ENCODE measurements around the gene AGAP2. TPM values are rescaled to one million over a fixed set of nuclear protein-coding genes. Genes with fewer than 3 reads are reported as not detected.

Gene AGAP2
- polyA plus RNA-seq, 1 donor (not counting 4 experiments of a cell fraction or from before 2014, with no cell fraction given) = 0.13 TPM

GRCh38 chr12:57724003-57724935 lies 14.3 kb downstream of the AGAP2 start:
- H3K4me3 ChIP-seq (ENCODE audit: control insufficient read depth in 2 of 3, extremely low read depth in 1 of 3, insufficient read depth in 2 of 3, low read depth in 1 of 3, low read length in 3 of 3) = no peak overlapping the region
- no peak overlapping the region for H3K9ac ChIP-seq (ENCODE audit: control insufficient read depth, extremely low read depth, insufficient read depth, low read length)
- peaks cover 5 to 6% of the 10 kb centered on the region in 2 experiments for H3K36me3 ChIP-seq (ENCODE audit: control insufficient read depth in 2 of 2, extremely low read depth in 1 of 2, insufficient read depth in 2 of 2, low read length in 2 of 2)
- DNase-seq (ENCODE audit: low read depth, low spot score) (no peak), FAIRE-seq (no peak)
- H3K9me3 ChIP-seq (ENCODE audit: control insufficient read depth, low read depth, low read length) = no peaks in the 10 kb centered on the region
- peaks cover 4% of the 10 kb centered on the region for H3K4me1 ChIP-seq (ENCODE audit: control insufficient read depth, extremely low read depth, insufficient read depth, low read length)
- no peaks in the 10 kb centered on the region for H4K20me1 ChIP-seq (ENCODE audit: control insufficient read depth, extremely low read depth, insufficient read depth, low read length)
- no peaks in the 10 kb centered on the region for H3K27me3 ChIP-seq (ENCODE audit: control insufficient read depth, extremely low read depth, insufficient read depth, low read length)
- TF ChIP-seq EZH2 (IDR thresholded peaks at IDR 0.05; ENCODE audit: low read length) = no peak
- TF ChIP-seq, protein P1, sequence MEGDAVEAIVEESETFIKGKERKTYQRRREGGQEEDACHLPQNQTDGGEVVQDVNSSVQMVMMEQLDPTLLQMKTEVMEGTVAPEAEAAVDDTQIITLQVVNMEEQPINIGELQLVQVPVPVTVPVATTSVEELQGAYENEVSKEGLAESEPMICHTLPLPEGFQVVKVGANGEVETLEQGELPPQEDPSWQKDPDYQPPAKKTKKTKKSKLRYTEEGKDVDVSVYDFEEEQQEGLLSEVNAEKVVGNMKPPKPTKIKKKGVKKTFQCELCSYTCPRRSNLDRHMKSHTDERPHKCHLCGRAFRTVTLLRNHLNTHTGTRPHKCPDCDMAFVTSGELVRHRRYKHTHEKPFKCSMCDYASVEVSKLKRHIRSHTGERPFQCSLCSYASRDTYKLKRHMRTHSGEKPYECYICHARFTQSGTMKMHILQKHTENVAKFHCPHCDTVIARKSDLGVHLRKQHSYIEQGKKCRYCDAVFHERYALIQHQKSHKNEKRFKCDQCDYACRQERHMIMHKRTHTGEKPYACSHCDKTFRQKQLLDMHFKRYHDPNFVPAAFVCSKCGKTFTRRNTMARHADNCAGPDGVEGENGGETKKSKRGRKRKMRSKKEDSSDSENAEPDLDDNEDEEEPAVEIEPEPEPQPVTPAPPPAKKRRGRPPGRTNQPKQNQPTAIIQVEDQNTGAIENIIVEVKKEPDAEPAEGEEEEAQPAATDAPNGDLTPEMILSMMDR (optimal IDR thresholded peaks at IDR 0.05 in 1 of 3, IDR thresholded peaks at IDR 0.05 in 1 of 3, conservative IDR thresholded peaks at IDR 0.05 in 1 of 3; ENCODE audit: extremely low read depth in 1 of 3, insufficient read depth in 2 of 3, low read length in 3 of 3) = no peak
- H3K4me2 ChIP-seq (ENCODE audit: control insufficient read depth, extremely low read depth, insufficient read depth, low read depth, low read length) = no peak overlapping the region
- dilution Hi-C loops (cut with MboI; ENCODE audit: extremely low pct_ligation_motif_present, low sequenced_read_pairs) = no loop called here
- no peaks in the 10 kb centered on the region for H3K79me2 ChIP-seq (ENCODE audit: control insufficient read depth, insufficient read depth, low read length)
- no peaks in the 10 kb centered on the region for H3K9me1 ChIP-seq (ENCODE audit: control insufficient read depth, extremely low read depth, insufficient read depth, low read length)
- H2AFZ ChIP-seq (ENCODE audit: control insufficient read depth, low read length) = no peak overlapping the region
- no peak overlapping the region for H3K27ac ChIP-seq (ENCODE audit: control insufficient read depth, insufficient read depth, low read length)

DNA sequence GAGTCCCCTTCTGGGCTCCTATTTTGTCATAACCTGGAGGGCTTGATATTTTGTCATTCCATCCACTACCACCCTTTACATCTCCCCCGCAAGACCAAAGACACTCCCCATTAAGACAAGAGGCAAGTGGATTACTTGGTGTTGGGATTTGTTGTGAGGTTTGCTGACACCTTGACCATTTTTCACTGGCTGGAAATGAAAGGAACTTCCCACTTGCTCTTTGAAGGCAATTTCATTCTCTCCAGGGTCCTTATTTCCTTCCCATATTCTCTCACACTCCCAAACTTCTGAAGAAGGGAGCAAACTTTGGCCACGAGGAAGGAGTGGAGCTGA lies 14.9 kb downstream of the AGAP2 start:
- Histone ChIP-seq H3K9ac (ENCODE audit: control insufficient read depth, extremely low read depth, insufficient read depth, low read length) (no peak overlapping the region), H4K20me1 (ENCODE audit: control insufficient read depth, extremely low read depth, insufficient read depth, low read length) (no peaks in the 10 kb centered on the region), H2AFZ (ENCODE audit: control insufficient read depth, low read length) (no peak overlapping the region), H3K36me3 (ENCODE audit: control insufficient read depth in 2 of 2, extremely low read depth in 1 of 2, insufficient read depth in 2 of 2, low read length in 2 of 2) (peaks cover 5 to 10% of the 10 kb centered on the region in 2 experiments), H3K4me2 (ENCODE audit: control insufficient read depth, extremely low read depth, insufficient read depth, low read depth, low read length) (no peak overlapping the region), H3K79me2 (ENCODE audit: control insufficient read depth, insufficient read depth, low read length) (no peaks in the 10 kb centered on the region), H3K9me1 (ENCODE audit: control insufficient read depth, extremely low read depth, insufficient read depth, low read length) (no peaks in the 10 kb centered on the region), H3K27ac (ENCODE audit: control insufficient read depth, insufficient read depth, low read length) (no peak overlapping the region), H3K4me3 (ENCODE audit: control insufficient read depth in 2 of 3, extremely low read depth in 1 of 3, insufficient read depth in 2 of 3, low read depth in 1 of 3, low read length in 3 of 3) (no peak overlapping the region), H3K27me3 (ENCODE audit: control insufficient read depth, extremely low read depth, insufficient read depth, low read length) (no peaks in the 10 kb centered on the region), H3K9me3 (ENCODE audit: control insufficient read depth, low read depth, low read length) (no peaks in the 10 kb centered on the region), H3K4me1 (ENCODE audit: control insufficient read depth, extremely low read depth, insufficient read depth, low read length) (peaks cover 4% of the 10 kb centered on the region)
- TF ChIP-seq, protein P1 (optimal IDR thresholded peaks at IDR 0.05 in 1 of 3, IDR thresholded peaks at IDR 0.05 in 1 of 3, conservative IDR thresholded peaks at IDR 0.05 in 1 of 3; ENCODE audit: extremely low read depth in 1 of 3, insufficient read depth in 2 of 3, low read length in 3 of 3) = no peak
- no peak for TF ChIP-seq EZH2 (IDR thresholded peaks at IDR 0.05; ENCODE audit: low read length)
- dilution Hi-C loops (cut with MboI; ENCODE audit: extremely low pct_ligation_motif_present, low sequenced_read_pairs) = no loop called here
- DNase-seq (ENCODE audit: low read depth, low spot score) (no peak), FAIRE-seq (no peak)
